H1 (cell line): Measurements from ENCODE around the gene LAIR2. TPM values are rescaled to one million over a fixed set of nuclear protein-coding genes. Genes with fewer than 3 reads are reported as not detected.

Experiments
- EZH2 ChIP-seq: fragments of 200-600 bp; sonication (generic); IDR thresholded peaks from 2 replicates; pipeline ENCODE4 v1.7.1; 2012; ENCODE audit warnings: low read depth, mild to moderate bottlenecking, moderate library complexity, low read length, inconsistent platforms; ENCODE audit not compliant: severe bottlenecking
- GTF2F1 ChIP-seq: IDR thresholded peaks from 2 replicates; pipeline ENCODE4 v1.6.1; 2012; ENCODE audit warnings: low read depth, low read length, improper control_type of control experiment, borderline replicate concordance
- HDAC2 ChIP-seq, 2 experiments: fragments of 300-600 bp in 1 of 2; sonication (generic) in 1 of 2; IDR thresholded peaks; 2 replicates each; pipeline ENCODE4 v1.6.1; 2011 to 2012; ENCODE audit warnings: low read depth in 2 of 2, low read length in 2 of 2, mild to moderate bottlenecking in 2 of 2, moderate library complexity in 2 of 2, borderline replicate concordance in 1 of 2, inconsistent platforms in 1 of 2
- TCF12 ChIP-seq: IDR thresholded peaks from 2 replicates; pipeline ENCODE4 v1.6.1; 2011; ENCODE audit warnings: low read depth, mild to moderate bottlenecking, low read length
- polyA plus RNA-seq, 7 experiments: library from polyadenylated mRNA; depleted of rRNA in 3 of 7; stranded (reverse) in 5 of 7; unstranded in 2 of 7; fragments of >200 nt in 5 of 7; fragments of 200-250 nt in 2 of 7; gene quantifications; 1 replicate in 5 of 7; 2 replicates in 1 of 7; 4 replicates in 1 of 7; pipeline versions ENCODE4 v1.2.1 to v1.2.3, GENCODE V29; 2011 to 2013; ENCODE audit warnings: missing spikeins in 2 of 7, mixed read lengths in 2 of 7
- total RNA-seq: library from RNA; stranded (reverse); fragmentation: NEBNext Ultra II Directional; extraction: Animal tissue kit (Norgen Biotek cat#: 25700); gene quantifications from 2 replicates; pipeline ENCODE4 v1.2.1, GENCODE V29; 2021

The LAIR2 gene
- total and polyA plus RNA-seq, 2 of the 8 experiments (the other 6 are each of a cell fraction or from before 2014, with no cell fraction given) = not detected

- TF ChIP-seq HDAC2 (IDR thresholded peaks at IDR 0.05; ENCODE audit: borderline replicate concordance in 1 of 2, low read depth in 2 of 2, low read length in 2 of 2) = no peak
- TF ChIP-seq GTF2F1 = no peak
- TF ChIP-seq TCF12 = no peak
- no peak for TF ChIP-seq EZH2
- TF ChIP-seq, all 59 proteins: peak for 0
Measured at GRCh38 chr19:54461210-54461609, 41.4 kb upstream of the LAIR2 start (continued).
